Epithelial cell of proximal tubule (primary cell): ENCODE data around the gene NFX1. TPM values are rescaled to one million over a fixed set of nuclear protein-coding genes. Genes with fewer than 3 reads are reported as not detected.

Experiments
- DNase-seq: peaks from one replicate; pipeline ENCODE4 v3.0.0-alpha.2; 2011; ENCODE audit warnings: low read depth
- H3K4me3 ChIP-seq: 2 replicates; pipeline ENCODE4 v1.5.1; 2011; ENCODE audit warnings: low read depth, mild to moderate bottlenecking, low read length
- total RNA-seq: library from RNA; depleted of rRNA; stranded (reverse); fragments of >200 nt; gene quantifications from 2 replicates; pipeline ENCODE4 v1.2.3, GENCODE V29; 2015
- TF ChIP-seq, protein P1 (sequence below): conservative IDR thresholded peaks from 2 replicates; pipeline ENCODE4 v1.5.1; 2012; ENCODE audit warnings: low read depth, mild to moderate bottlenecking, low read length

Gene NFX1
- total RNA-seq, 1 donor from 2014 or later, result 15.6 TPM

DNA sequence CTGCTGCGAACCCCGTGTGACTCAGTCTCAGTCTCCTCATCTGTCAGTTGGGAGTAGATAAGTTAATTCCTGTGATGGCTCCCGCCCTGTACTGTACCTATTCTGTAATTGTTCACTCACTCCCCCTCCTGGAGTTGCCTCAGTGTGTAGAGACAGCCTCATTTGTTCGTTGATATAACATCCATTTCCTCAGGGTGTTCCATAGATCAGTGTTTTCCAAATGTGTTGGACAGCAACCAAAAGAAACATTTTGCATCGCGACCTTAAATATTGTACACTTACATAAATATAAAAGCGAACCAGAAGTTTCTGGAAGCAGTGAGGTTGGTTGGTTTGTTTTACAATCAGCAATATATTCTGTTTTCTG lies 698 bp downstream of the NFX1 start:
- peak; percentile 39 for DNase-seq
- TF ChIP-seq, protein P1, sequence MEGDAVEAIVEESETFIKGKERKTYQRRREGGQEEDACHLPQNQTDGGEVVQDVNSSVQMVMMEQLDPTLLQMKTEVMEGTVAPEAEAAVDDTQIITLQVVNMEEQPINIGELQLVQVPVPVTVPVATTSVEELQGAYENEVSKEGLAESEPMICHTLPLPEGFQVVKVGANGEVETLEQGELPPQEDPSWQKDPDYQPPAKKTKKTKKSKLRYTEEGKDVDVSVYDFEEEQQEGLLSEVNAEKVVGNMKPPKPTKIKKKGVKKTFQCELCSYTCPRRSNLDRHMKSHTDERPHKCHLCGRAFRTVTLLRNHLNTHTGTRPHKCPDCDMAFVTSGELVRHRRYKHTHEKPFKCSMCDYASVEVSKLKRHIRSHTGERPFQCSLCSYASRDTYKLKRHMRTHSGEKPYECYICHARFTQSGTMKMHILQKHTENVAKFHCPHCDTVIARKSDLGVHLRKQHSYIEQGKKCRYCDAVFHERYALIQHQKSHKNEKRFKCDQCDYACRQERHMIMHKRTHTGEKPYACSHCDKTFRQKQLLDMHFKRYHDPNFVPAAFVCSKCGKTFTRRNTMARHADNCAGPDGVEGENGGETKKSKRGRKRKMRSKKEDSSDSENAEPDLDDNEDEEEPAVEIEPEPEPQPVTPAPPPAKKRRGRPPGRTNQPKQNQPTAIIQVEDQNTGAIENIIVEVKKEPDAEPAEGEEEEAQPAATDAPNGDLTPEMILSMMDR, result peak; percentile 5
- H3K4me3 ChIP-seq, result peak overlapping the region; percentile 94

DNA sequence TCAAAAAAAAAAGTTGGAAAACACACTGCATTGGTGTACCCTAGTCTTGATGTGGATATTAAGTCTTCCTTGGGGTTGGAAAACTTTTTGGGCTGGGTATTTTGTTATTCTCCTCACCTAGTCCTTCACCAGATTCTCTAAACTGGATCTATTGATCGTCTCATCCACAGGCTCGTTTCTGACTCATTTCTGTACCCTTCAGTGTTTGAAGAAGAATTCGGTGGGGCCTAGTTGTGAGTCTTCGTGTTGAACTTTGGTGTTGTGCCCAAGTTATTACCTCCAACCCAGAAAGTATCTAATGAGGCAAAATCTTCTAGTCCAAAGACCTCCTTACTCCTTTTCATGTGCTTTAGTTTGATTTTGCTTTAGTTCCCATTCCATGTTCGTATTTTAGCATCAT lies 1.6 kb downstream of the NFX1 start:
- H3K4me3 ChIP-seq, result no peak overlapping the region
- TF ChIP-seq, protein P1, result no peak
- DNase-seq, result no peak

DNA sequence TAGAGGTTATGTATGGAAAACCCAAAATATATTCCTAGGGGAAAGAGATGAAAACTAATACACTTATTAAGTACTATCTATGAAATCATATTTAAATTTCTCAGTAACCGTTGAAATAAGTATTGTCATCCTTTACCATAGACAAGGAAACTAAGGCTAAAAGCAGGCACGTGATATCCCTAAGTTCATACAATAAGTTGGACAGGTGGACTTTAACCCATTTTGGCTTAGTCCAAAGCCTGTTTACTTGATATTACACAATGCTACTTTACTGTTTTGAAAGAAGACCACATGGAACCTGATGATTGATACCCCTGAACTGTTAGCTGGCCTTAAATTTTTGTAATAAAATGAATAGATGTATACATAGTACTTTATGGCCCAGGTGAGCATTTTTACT lies 3.5 kb downstream of the NFX1 start:
- TF ChIP-seq, protein P1, result no peak
- H3K4me3 ChIP-seq, result no peak overlapping the region
- no peak for DNase-seq

DNA sequence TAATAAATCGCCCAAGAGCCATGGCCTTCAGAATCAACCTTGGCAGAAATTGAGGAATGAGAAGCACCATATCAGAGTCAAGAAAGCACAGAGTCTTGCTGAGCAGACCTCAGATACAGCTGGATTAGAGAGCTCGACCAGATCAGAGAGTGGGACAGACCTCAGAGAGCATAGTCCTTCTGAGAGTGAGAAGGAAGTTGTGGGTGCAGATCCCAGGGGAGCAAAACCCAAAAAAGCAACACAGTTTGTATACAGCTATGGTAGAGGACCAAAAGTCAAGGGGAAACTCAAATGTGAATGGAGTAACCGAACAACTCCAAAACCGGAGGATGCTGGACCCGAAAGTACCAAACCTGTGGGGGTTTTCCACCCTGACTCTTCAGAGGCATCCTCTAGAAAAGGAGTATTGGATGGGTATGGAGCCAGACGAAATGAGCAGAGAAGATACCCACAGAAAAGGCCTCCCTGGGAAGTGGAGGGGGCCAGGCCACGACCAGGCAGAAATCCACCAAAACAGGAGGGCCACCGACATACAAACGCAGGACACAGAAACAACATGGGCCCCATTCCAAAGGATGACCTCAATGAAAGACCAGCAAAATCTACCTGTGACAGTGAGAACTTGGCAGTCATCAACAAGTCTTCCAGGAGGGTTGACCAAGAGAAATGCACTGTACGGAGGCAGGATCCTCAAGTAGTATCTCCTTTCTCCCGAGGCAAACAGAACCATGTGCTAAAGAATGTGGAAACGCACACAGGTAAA lies 4.5 kb downstream of the NFX1 start:
- H3K4me3 ChIP-seq, result no peak overlapping the region
- TF ChIP-seq, protein P1, result no peak
- no peak for DNase-seq

DNA sequence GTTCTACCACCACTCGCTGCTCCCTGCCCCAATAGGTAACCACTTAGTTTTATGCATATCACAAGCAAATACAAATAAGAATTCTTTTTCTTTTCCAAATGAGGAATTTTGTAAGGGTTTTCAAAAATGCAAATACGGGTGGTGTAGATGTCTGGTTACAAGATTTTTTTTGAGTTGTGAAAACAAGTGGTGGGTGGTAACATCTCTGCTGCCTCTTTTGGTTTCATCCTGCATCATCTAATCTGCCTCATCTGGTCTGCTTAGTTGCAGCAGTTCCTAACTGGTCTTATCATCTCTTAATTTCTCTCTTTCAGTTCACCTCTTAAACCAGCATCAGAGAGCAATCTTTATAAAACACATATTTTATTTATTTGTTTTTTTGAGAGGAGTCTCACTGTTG lies 5.3 kb downstream of the NFX1 start:
- no peak overlapping the region for H3K4me3 ChIP-seq
- TF ChIP-seq, protein P1, result no peak
- no peak for DNase-seq

DNA sequence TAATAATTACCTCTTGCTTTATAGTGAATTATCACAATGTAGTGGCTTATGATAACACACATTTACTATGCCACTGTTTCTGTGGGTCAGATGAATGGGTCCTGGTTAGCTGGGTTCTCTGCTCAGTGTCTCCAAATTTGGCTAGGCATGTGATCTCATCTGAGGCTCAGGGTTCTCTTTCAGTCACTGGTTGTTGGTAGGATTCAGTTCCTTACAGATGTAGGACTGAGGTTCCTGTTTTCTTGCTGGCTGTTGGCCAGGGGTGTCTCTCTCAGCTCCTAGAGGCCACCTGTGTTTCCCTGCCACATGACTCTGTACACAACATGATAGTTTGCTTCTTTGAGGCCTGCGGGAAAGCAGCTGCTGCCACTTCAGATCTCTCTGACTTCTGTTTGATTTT lies 7.1 kb downstream of the NFX1 start:
- DNase-seq, result no peak
- no peak overlapping the region for H3K4me3 ChIP-seq
- TF ChIP-seq, protein P1, result no peak

DNA sequence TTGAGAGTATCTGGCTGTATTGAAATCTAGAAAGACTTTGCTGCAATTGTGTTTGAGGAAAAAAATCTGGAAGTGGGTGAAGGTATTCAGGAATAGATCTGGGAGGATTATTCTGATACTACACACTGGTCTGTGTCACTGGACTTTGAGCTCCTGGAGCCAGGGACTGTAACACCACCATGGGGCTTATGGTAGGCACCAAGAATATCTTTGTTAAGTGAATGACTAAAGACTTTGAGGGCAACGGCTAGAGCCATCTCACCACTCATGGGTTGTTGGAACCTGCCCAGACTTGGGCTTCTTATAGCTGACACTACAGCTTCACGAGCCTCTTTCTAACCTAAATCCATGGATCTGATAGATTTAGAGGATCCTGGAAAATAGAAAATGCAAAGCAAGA lies 10.2 kb downstream of the NFX1 start:
- DNase-seq, result no peak
- TF ChIP-seq, protein P1, result no peak
- H3K4me3 ChIP-seq, result no peak overlapping the region
